HG02973 (cell line): Measurements from ENCODE around the gene RALGPS1.

Source experiments
- ATAC-seq: cut with Tn5 transposase; IDR thresholded peaks from one replicate; pipeline ENCODE4 v1.9.1; 2021; ENCODE audit warnings: moderate library complexity; ENCODE audit not compliant: unreplicated experiment

The RALGPS1 gene

DNA sequence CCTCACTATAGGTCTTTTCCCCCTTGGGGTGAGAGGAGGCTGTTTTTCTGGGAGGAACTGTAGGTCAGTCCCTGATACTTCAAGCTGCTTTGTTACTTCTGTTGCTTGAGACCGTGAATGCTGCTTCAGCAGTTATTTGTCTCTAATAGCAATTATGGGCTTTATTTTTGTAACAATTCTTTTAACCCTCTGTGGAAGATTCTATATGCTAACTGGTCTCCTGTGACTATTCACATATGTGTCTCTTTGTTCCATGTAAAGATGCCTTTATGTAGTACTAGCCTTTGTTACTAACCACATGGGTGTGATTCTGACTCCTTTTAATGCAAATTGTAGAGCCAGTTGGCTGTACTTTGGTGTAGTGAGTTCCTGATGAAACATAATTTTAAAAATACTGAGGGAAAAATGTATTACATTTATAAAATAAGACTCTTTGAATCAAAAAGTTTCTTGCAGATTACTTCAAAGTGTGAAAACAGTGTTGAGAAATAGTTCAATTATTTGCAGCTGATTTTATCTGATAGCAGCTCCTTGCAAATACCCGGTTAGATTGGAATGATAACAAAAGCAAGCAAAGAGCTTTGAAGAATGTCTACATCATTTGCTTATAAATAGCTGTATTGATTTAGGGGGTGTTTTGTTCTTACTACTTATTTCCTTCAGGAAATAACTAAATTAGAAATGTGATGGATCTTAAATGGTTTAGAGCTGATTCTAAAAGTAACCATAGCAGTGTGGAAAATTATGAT, 161.2 kb downstream of the RALGPS1 start:
- no peak for ATAC-seq

DNA sequence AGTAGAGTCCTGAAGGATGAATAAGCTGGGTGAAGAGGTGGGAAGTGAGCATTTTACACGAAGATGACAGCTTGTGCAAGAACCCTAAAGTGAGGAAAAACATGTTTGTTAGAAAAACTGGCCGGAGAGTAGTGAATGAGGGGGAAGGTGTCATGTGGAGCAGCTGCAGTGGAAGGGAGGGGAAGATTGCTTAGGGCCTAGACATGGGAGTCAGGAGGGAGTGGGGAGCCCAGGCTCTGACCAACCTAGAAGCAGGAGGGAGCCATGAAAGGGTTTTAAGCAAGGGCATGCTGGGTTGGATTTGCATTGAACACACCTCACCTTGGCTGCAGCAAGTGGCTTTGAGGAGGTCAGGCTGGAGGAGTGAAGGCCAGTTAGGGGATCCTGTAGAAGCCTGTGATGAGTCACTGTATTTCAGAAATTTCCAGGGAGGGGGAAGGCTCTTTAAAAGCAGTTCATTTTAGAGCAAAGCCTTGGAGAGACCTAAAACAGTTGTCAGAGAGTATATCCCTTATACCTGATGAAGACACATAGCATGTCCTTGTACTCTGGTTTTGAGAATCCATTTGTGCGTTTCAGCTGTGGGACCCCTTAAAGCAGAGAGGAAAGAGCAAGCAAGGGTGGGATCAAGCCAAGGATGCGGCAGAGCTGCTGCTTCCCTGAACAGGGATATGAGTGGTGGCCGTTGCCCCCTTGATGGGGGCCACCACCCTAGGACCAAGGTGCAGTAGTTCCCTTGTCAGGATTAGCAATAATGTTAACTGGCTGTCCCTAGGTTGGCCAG, 162.5 kb downstream of the RALGPS1 start:
- no peak for ATAC-seq

DNA sequence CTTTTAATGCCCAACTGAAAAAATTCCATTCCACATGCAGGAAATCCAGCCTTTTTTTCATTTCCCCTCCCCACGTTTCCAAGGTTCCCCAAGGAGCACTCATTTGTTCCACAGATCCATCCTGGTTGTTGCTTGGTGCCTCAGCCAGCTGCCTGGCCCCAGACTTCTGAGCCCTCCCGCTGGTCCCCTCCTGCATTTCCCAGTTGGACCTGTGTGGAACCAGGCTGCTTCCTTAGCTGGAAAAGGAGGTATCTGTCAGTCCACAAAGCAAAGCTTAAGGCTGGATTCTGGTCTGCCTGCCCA, 163.0 kb downstream of the RALGPS1 start:
- no peak for ATAC-seq

- no peak for ATAC-seq
These were observed 163.8 kb downstream of the RALGPS1 start for GRCh38 chr9:127078336-127078735.

- ATAC-seq, result no peak
These were observed 164.4 kb downstream of the RALGPS1 start for GRCh38 chr9:127078988-127079387.

GRCh38 chr9:127079446-127080140, 165.0 kb downstream of the RALGPS1 start:
- ATAC-seq, result no peak

GRCh38 chr9:127081250-127082185, 166.9 kb downstream of the RALGPS1 start:
- ATAC-seq, result no peak

GRCh38 chr9:127083138-127083980, 168.8 kb downstream of the RALGPS1 start:
- no peak for ATAC-seq

- no peak for ATAC-seq
These were observed 169.8 kb downstream of the RALGPS1 start for GRCh38 chr9:127084076-127085039.

- no peak for ATAC-seq
These were observed 170.6 kb downstream of the RALGPS1 start for GRCh38 chr9:127085186-127085585.

GRCh38 chr9:127086771-127087170, 172.2 kb downstream of the RALGPS1 start:
- no peak for ATAC-seq

- ATAC-seq, result no peak
These were observed 172.8 kb downstream of the RALGPS1 start for GRCh38 chr9:127087411-127087810.

GRCh38 chr9:127087836-127088235, 173.3 kb downstream of the RALGPS1 start:
- ATAC-seq, result no peak

DNA sequence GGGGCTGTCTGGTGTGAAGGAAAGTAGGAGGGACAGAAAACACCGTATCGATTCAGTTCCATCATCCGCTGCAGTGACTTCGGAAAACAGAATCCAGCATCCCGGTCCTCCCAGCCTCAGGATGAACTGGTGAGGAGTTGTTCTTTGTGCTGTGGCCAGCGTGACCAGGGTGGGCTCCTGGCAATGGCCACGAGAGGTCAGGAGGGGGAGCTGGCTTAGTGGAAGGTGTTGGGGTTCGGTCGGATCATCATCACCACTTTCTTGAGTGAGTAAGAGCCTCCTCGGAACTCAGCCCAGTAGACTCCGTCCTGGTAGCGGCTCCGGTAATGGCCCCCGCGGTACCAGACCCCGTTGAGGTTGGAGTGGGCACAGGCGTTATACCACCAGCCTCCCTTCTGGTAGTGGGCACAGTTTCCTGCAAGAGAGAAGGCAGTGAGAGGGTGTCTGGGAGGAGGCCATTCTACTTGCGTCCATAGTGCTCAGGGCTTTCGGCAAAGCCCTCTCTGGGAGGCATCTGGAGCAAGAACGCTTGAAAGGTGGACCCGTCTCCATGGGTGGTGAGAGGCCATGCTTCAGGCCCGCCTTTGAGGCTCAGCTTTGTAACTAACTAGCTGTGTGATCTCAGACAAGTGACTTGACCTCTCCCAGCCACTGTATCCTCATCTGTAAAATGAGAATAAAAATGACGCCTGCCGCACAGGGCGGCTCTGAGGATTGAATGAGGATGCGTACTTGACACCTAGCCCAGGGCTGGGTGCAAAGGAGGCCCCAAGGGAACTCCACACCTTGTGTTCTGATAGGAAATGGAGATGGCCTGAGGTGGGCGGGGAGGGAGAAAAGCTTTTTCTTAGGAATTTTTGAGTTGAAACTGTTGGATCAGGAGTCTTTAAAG, 174.4 kb downstream of the RALGPS1 start:
- ATAC-seq, result no peak

- ATAC-seq, result no peak
These were observed 175.1 kb downstream of the RALGPS1 start for GRCh38 chr9:127089631-127090081.

DNA sequence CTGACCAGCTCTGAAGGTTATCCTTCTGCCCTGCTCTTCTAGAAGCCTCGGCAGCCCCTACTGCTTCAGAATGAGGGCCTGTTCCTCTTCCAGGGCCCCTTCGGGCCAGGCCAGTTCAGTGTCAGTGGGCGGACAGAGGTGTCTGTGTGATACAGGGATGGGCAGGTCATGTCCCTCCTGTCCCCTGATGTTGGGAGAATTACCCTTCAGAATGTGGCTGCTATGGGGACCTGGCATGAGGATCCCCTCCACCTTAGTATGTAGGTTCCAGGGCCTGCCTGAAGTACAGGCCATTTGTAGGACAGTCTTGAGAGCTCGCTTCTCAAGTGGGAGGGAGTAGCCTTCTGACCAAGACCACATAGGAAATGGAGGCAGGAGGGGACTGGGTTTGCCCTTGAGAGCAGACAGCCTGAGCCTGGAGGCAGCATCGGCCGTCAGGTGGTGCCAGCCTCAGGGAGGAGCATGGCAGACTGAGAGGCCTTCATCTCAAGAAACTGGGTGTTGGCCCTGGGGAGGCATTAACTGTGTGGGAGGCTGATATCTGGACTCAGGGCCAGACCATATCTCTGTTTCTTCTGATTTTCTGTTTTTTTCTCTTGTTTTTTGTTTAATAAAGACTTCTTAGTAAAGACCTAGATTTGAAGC, 175.9 kb downstream of the RALGPS1 start:
- ATAC-seq, result no peak

GRCh38 chr9:127091526-127091925, 176.9 kb downstream of the RALGPS1 start:
- no peak for ATAC-seq
